Endometrium (tissue), 2 donors: Measurements from ENCODE around the gene FGF11.
A peak's percentile ranks its signal among the peaks of the same experiment; 100 is the strongest.
"Not testable (repeated sequence)": the region's sequence is repeated elsewhere in the genome, so short reads cannot be mapped to it uniquely, and the experiment has no call there.

Source experiments
- FAIRE-seq: peaks from 2 replicates; lab custom pipeline; 2012; peaks lifted over from hg19 to GRCh38; lab: Jason Lieb, UNC
- donor health status: control.
- donor health status: control.

FGF11 gene

DNA sequence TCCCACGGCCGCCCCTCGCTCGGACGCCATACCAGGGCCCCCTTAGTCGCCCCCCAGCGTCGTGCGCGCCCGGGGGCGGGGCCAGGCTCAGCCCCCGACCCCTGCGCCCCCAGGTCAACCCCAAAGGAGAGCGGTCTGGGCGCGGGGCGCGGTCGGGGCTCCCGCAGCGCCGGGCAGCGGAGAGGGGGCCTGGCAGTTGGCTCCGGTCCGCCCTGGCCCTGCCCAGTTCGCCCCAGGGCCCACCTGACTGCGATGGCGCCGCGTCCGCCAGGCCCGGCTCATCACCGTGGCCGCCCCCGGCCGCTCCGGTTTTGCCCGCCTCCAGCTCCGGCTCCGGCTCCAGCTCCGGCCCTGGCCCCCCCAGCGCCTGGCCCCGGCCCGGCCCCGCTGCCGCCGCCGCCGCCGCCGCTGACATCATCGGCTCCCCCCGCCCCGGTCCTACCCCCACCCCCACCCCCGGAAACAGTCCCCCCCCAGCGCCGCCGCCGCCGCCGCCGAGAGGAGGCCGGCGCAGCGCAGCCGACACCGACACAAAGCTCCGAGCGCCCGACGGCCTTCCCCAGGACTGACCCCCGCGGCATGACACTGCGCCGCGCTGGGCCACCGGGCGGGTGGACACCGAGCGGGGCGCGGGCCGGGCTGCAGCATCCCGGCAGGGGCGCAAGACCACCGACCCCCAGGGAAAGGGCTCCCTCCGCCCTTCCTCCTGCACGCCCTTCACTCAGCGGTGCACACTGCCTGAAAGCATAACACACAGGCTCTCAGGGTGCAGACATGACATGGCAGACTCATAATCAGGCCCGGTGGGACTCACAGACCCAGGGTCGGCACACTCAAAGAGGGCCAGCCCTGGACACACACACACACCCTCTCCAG, 40.1 kb downstream of the FGF11 start, which contains the start of gene ZBTB4:
Gene ZBTB4, minus strand, starts transcription at position 419 of the 876 bp plus-strand sequence. CDS start 12,830 bp downstream, outside the sequence.
- no peak for FAIRE-seq

DNA sequence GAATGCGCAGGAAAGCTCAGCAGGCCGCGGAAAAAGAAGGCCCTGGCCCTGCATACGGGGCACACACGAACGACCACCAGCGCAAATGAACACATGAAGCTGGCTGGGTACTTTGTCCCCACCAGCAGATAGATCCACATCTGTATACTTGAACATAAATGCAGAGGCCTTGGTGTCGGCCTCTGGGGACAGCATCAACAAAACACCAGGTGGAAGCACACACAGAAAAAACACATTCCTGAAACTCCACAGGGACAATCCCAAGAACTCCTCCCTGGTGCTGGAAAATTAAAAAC, 40.7 kb downstream of the FGF11 start:
- no peak for FAIRE-seq

DNA sequence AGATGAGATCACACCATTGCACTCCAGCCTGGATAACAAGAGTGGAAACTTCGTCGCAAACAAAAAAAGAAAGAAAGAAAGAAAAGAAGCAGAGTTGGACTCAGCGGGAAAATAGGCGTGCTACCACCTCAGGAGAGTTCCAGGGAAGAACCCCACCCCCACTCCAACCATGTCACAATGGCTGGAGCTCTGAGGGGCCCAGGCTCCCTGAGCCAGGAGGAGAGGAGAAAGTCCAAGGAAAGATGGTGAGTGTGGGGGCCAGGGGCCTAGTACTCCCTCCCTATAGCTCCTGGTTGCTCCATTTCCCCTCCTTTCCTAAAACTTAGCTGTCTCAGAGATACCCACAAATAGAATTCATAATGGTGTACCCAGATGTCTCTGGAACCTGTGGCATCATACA, 42.0 kb downstream of the FGF11 start, which contains the start of gene SLC35G6:
Gene SLC35G6, plus strand, starts transcription at position 172 of the 400 bp plus-strand sequence. Its CDS starts 71 bp downstream, at position 243.
- not testable (repeated sequence) for FAIRE-seq

DNA sequence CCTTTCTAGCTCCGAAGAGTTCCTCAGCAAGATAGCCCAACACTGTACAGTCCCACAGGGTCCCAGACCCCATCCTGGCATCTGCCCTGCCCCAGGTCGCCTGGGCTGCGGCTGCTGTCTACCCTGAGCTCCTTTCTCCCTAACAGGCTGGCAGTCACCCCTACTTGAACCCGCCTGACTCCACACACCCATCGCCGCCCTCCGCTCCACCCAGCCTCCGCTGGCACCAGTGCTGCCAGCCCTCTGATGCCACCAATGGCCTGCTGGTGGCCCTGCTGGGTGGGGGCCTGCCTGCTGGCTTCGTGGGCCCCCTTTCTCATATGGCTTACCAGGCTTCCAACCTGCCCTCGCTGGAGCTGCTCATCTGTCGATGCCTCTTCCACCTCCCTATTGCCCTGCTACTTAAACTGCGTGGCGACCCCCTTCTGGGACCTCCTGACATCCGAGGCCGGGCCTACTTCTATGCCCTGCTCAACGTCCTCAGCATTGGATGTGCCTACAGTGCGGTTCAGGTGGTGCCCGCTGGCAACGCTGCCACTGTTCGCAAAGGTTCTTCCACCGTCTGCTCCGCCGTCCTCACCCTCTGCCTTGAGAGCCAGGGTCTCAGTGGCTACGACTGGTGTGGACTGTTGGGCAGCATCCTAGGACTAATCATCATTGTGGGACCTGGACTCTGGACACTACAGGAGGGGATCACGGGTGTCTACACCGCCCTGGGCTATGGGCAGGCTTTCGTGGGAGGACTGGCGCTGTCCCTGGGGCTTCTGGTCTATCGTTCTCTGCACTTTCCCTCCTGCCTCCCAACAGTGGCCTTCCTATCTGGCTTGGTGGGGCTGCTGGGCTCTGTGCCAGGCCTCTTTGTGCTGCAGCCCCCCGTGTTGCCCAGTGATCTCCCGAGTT, 42.8 kb downstream of the FGF11 start:
- FAIRE-seq = not testable (repeated sequence)

DNA sequence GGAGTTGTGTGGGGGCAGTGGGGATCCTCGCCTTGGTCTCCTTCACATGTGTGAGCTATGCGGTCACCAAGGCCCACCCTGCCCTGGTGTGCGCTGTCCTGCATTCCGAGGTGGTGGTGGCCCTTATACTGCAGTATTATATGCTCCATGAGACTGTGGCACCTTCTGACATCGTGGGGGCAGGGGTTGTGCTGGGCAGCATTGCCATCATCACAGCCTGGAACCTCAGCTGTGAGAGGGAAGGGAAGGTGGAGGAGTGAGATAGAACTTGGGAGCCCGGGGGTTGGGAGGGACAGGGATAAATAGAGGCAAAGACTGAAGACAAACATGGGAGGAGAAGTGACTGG, 43.4 kb downstream of the FGF11 start:
- FAIRE-seq = not testable (repeated sequence)

DNA sequence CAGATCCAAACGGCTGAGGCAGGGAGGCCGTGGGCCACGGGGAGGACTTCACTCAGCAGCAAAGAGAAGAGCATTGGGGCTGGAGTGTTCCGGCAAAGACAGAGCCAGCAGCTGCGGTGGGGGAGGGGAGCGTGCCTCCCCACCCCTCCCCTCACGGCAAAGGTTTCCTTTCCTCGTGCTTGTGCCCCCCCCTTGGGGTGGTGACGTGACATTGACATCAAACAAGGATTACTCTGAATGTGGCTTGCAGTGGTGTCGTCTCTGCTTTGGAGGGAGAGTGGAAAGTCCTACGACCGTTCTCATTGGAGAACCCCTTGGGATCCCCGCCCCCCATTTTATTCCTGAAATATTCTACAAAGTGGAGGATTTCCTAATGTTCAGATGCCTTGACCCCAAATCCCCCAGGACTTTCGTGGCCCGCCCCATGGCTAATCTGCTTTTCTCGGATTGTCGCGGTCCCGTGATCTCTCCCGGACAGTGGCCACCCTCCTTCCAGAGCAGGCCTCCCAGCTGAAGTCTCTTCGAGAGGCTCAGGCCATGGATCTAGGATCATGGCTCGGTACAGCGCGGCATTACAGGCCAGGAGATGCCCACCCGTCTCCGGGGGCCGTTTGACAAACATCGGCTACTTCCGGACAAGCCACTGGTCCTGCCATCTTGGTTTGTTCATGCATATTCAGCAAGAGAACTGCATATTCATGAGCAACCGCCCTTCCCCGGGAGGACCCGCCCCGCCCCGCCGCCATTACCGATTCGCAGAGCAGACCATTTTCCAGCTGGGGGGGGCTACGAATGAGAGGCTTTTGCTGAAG, 44.1 kb downstream of the FGF11 start:
- FAIRE-seq = no peak

DNA sequence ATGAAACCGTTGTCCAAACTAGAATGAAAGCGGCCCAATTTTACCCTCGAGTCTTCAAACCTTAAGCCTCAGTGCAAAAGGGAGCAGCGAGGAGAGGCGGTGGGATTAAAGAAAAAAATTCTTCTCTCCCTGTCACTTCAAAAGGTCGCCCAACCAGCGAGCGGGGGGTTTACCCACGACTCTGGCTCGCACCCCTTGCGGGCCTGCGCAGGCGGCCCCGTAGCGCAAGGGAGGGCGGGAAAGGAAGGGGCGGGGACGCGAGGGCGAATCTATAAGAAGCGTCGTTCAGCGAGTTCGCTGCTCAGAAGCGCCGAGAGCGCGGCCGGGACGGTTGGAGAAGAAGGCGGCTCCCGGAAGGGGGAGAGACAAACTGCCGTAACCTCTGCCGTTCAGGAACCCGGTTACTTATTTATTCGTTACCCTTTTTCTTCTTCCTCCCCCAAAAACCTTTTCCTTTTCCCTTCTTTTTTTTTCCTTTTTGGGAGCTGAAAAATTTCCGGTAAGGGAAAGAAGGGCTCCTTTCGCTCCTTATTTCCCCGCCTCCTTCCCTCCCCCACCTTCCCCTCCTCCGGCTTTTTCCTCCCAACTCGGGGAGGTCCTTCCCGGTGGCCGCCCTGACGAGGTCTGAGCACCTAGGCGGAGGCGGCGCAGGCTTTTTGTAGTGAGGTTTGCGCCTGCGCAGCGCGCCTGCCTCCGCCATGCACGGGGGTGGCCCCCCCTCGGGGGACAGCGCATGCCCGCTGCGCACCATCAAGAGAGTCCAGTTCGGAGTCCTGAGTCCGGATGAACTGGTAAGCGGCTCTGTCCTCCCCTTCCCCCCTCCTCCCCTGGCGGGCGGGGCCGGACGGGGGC, 45.0 kb downstream of the FGF11 start, which contains the start of gene POLR2A:
Gene POLR2A, plus strand, starts transcription at position 300 of the 852 bp plus-strand sequence.
- FAIRE-seq = peak; percentile 86

DNA sequence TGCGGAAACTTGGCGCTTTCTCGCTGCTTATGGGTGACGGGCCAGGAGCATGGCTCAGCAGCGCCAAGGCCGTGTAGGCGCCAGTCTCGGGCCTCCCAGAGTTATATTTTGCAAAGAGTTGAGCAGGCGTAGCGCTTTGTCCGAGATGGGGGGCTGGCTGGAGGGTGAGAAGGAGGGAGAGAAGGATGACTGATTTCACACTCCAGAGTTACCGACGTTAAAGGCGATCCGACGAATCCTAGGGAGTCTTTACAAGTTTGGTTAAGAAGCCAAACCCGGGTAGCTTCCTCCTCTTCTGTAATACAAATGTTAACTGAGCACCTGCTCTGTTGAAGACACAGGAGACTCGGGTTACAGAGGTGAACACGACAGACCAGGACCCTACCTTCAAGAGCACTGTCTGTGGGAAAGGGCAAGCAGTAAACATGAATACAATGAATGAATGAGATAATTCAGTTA, 45.6 kb downstream of the FGF11 start:
- no peak for FAIRE-seq

DNA sequence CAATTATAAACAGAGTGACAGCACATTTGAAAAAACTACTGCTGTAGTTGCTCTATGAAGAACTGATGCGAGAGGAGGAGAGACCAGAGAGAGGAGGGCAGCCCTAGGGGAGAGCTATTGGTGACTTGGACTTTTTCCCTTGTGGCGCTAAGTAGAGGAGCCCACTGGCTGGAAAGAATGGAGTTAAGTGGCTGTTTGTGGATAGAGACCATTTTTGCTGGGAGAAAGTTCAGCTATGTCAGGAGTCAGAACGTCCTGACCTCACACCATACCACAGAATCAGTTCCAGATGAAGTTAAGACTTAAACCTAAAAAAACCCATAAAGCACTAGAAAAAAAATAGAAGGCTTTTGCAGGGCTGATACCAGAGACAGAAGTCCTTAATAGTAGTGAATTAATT, 46.9 kb downstream of the FGF11 start:
- peak; percentile 71 for FAIRE-seq

DNA sequence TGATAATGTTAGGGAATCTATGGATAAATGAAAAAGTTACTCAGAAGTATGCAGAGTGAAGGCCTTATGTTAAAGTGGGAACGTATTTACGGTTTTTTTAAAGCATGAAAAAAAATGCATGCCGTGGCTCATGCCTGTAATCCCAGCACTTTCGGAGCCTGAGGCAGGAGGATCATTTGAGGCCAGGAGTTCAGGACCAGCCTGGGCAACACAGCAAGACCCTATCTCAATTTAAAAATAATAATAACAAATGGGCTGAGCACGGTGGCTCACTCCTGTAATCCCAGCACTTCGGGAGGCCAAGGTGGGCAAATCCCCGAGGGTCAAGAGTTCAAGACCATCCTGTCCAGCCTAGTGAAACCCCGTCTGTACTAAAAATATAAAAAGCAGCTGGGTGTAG, 50.8 kb downstream of the FGF11 start:
- FAIRE-seq = no peak

DNA sequence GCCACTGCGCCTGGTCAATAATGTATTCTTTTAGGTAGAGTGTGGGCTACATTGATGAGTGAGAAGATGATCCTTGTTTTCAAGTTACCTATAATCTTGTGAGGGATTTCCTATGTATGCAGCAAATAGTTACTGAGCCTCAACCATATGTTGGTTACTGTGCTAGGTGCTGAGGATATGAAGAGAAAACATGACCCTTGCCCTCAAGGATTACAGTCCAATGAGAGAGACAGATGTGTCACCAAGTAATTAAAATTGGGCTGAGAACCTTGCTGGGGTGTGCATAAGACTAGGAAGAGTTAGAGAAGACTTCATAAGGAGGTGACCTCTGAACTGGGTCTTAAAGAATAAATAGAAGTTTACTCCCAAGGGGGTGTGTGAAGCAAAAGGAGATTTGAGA, 52.3 kb downstream of the FGF11 start:
- no peak for FAIRE-seq

DNA sequence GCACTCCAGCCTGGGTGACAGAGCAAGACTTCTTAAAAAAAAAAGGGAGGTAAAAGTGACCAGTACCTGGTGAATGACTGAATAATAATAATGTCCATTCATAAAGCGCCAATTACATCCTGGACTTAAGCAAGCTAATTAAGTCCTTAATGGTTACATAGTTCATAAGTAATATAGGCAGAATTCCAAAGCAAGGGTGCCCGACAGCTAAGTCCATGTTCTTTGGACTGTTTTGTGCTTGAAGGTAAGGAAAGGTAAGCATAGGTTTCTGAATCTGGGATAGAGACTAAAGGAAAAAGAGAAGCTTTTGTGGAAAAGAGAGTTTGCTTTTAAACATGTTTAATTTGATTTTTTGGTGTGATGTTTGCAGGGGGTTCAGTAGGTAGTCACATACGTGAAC, 54.6 kb downstream of the FGF11 start:
- FAIRE-seq = no peak
